GM06990 (cell line): ENCODE measurements around the gene PYHIN1.
"Not testable (repeated sequence)": the region's sequence is repeated elsewhere in the genome, so short reads cannot be mapped to it uniquely, and the experiment has no call there.

Source experiments
- DNase-seq: peaks from one replicate; pipeline ENCODE4 v3.0.0-alpha.2; 2011; ENCODE audit not compliant: insufficient read length; ENCODE audit errors: extremely low read depth
- H3K27me3 ChIP-seq: replicated peaks from 2 replicates; pipeline ENCODE4 v1.6.0; 2011; ENCODE audit warnings: low read length; ENCODE audit not compliant: control insufficient read depth, insufficient read depth
- H3K36me3 ChIP-seq: 2 replicates; pipeline ENCODE4 v1.5.1; 2011; ENCODE audit warnings: low read length; ENCODE audit not compliant: control insufficient read depth, insufficient read depth
- H3K4me3 ChIP-seq: replicated peaks from 2 replicates; pipeline ENCODE4 v1.5.1; 2011; ENCODE audit warnings: low read depth, mild to moderate bottlenecking, control low read depth, low read length
- TF ChIP-seq, protein P1 (sequence below): IDR thresholded peaks from 2 replicates; pipeline ENCODE4 v1.5.1; 2011; ENCODE audit warnings: low read length, control low read depth, mild to moderate bottlenecking, inconsistent platforms; ENCODE audit not compliant: insufficient read depth, poor library complexity, severe bottlenecking

The PYHIN1 gene

DNA sequence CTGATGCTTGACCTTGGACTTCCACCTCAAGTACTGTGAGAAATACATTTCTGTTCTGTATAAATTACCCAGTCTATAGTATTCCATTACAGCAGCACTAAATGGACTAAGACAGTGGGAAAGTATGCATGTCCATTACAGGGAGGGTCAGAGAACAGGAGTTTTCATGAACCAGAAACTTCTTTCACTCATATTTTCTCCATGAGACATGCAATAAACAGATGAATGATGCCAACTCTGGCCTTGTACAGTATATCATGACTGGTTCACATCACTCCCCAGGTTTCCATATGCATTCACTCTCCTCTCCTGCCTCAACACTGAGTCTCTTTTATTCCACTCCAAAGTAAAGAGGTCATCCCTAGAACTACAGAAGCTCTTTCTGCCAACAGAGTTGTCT lies 73.8 kb downstream of the PYHIN1 start:
- TF ChIP-seq, protein P1, sequence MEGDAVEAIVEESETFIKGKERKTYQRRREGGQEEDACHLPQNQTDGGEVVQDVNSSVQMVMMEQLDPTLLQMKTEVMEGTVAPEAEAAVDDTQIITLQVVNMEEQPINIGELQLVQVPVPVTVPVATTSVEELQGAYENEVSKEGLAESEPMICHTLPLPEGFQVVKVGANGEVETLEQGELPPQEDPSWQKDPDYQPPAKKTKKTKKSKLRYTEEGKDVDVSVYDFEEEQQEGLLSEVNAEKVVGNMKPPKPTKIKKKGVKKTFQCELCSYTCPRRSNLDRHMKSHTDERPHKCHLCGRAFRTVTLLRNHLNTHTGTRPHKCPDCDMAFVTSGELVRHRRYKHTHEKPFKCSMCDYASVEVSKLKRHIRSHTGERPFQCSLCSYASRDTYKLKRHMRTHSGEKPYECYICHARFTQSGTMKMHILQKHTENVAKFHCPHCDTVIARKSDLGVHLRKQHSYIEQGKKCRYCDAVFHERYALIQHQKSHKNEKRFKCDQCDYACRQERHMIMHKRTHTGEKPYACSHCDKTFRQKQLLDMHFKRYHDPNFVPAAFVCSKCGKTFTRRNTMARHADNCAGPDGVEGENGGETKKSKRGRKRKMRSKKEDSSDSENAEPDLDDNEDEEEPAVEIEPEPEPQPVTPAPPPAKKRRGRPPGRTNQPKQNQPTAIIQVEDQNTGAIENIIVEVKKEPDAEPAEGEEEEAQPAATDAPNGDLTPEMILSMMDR: no peak
- Histone ChIP-seq H3K27me3 (no peaks in the 10 kb centered on the region), H3K36me3 (no peaks in the 10 kb centered on the region), H3K4me3 (no peak overlapping the region)
- DNase-seq: no peak

DNA sequence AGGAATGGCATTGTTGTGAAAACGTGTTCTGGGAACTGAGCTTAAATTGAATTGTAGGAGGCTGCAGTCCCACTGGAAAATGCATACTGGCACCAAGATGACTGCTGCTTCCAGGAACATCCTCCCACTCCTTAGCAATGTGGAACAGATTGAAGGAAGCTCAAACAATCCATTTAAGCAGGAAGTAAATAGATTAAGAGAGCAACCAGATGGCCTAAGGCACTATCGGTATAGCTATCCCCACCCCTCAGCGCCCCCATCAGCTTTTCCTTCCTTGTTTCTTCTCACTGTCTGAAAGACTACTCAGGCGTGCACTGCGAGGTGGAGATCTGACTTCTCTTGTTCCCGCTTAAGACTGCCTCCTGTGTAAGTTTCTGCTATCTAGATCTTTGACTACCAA lies 74.3 kb downstream of the PYHIN1 start:
- Histone ChIP-seq H3K27me3 (no peaks in the 10 kb centered on the region), H3K36me3 (no peaks in the 10 kb centered on the region), H3K4me3 (no peak overlapping the region)
- TF ChIP-seq, protein P1: no peak
- no peak for DNase-seq

DNA sequence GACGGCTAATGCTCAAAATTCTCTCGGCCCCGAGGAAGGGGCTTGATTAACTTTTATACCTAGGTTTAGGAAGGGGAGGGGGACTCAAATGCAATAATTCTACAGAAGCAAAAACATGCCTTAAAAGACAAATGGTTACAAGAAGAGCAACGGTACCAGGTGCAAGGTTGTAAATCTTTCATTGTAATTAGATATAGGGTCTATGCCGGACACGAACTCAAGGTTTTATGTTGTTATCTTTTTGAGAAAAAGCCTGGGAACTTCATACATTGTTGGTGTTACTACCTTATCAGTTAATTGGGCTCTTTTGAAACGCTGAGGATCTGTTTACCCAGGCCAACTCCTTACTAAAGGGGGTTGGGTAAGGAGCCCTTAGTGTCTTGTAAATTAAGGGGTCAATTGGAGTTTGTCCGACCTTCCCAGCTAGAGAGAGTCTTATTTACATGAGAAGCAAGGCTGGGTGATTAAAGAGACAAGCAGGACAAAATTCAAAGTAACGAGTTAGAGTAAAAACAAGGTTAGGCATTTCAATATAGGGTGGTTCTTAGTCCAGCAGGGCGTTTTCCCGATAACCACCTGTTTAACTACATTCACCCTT lies 75.0 kb downstream of the PYHIN1 start:
- not testable (repeated sequence) for H3K36me3 ChIP-seq, H3K4me3 ChIP-seq, H3K27me3 ChIP-seq, DNase-seq

DNA sequence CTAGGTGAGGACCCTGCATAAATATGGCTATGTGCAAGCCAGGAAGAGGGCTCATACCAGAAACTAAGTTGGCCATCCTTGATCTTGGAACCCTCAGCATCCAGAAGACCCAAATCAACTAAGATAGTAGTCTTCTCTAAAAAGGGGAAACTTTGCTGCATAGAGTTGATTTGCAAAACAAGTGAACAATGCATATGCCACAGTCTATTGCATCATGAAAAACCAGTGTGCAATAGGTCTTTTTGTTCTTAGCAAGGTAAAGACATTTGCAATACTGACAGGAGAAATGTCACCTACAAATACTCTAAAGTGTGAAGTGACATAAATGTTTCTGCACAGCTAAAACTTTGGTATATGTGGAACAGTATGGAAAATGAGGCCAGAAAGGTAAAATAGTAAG lies 76.4 kb downstream of the PYHIN1 start:
- TF ChIP-seq, protein P1: no peak
- no peak for DNase-seq
- Histone ChIP-seq H3K27me3 (no peaks in the 10 kb centered on the region), H3K4me3 (no peak overlapping the region), H3K36me3 (no peaks in the 10 kb centered on the region)

DNA sequence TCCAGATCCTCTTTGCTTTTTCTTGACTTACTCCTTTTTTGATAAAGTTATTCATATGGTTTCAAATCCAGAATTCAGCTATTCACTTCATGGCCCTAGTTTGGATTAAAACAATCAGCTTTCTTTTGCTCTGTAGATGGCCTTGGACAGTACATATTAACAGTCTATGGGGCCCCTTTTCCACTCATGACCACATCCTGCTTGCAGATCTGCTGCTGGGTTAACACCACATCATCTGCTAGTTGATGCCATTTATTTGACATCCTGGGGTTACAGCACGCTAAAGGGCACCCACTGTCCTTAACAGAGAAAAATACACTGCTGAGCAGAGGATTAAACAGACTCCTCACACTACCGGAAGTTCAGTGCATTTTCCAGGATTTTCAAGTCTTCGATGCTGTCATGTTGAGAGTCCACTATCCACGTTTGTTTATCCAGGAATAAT lies 77.4 kb downstream of the PYHIN1 start:
- peak; percentile 46 for DNase-seq
- Histone ChIP-seq H3K36me3 (no peaks in the 10 kb centered on the region), H3K27me3 (no peaks in the 10 kb centered on the region), H3K4me3 (peak overlapping the region; percentile 69)
- TF ChIP-seq, protein P1: no peak

DNA sequence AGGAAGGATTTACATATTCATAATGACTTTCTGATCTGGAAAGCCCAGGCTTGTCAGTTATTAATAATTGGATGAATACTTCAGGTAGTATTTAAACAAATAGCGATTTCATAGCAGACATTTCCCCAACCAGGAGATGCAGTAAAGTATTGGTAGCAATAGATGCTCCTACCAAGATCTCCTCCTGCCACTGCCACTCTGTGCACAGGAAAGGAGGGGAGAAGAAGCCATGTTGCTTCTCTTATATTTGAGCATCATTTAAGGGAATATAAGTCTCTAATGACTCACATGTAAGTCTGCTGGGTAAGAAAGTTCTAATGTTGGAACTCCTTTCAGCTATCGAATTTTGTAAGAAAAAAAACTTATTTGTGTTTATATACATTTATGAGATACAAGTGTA lies 77.9 kb downstream of the PYHIN1 start:
- no peak for DNase-seq
- H3K27me3 ChIP-seq: no peaks in the 10 kb centered on the region
- TF ChIP-seq, protein P1: no peak
- H3K36me3 ChIP-seq: no peaks in the 10 kb centered on the region
- H3K4me3 ChIP-seq: peak overlapping the region; percentile 69
